T-helper 2 cell treated with Interferon-gamma antibody and Interleukin-4, amounts not matched to agents 5 μg/mL and 100 μg/mL, for 36 hours (primary cell): Measurements from ENCODE around the gene CDY1B.
"Not testable (repeated sequence)": the region's sequence is repeated elsewhere in the genome, so short reads cannot be mapped to it uniquely, and the experiment has no call there.

ENCODE experiments used
- DNase-seq: peaks from one replicate; pipeline ENCODE4 v3.0.0; 2021; ENCODE audit warnings: low spot score
- H3K27ac Mint-ChIP-seq: one replicate; pipeline ENCODE4 v1.8.0; 2021; ENCODE audit warnings: mild to moderate bottlenecking, mixed read lengths
- H3K27me3 Mint-ChIP-seq: one replicate; pipeline ENCODE4 v1.8.0; 2021; ENCODE audit warnings: low read depth, mixed read lengths
- H3K36me3 Mint-ChIP-seq: one replicate; pipeline ENCODE4 v1.8.0; 2021; ENCODE audit warnings: low read depth, mixed read lengths
- H3K4me1 Mint-ChIP-seq: one replicate; pipeline ENCODE4 v1.8.0; 2021; ENCODE audit warnings: low read depth, mixed read lengths
- H3K4me3 Mint-ChIP-seq: one replicate; pipeline ENCODE4 v1.8.0; 2022; ENCODE audit warnings: mild to moderate bottlenecking, moderate library complexity, mixed read lengths
- H3K9me3 Mint-ChIP-seq: one replicate; pipeline ENCODE4 v1.8.0; 2021; ENCODE audit warnings: mixed read lengths

CDY1B gene

GRCh38 chrY:24047919-24048318 lies at the start of gene CDY1B:
CDY1B (minus strand) TSS chrY:24048019; CDS start chrY:24047688, 331 bp downstream.
- not testable (repeated sequence) for H3K36me3 Mint-ChIP-seq, H3K27ac Mint-ChIP-seq, H3K27me3 Mint-ChIP-seq, H3K4me3 Mint-ChIP-seq, H3K4me1 Mint-ChIP-seq, H3K9me3 Mint-ChIP-seq, DNase-seq

GRCh38 chrY:24049525-24049924 lies 1.7 kb upstream of the CDY1B start:
- H3K4me1 Mint-ChIP-seq, H3K4me3 Mint-ChIP-seq, H3K27ac Mint-ChIP-seq, H3K9me3 Mint-ChIP-seq, H3K27me3 Mint-ChIP-seq, DNase-seq, H3K36me3 Mint-ChIP-seq: not testable (repeated sequence)

- H3K36me3 Mint-ChIP-seq, H3K4me3 Mint-ChIP-seq, H3K9me3 Mint-ChIP-seq, H3K27ac Mint-ChIP-seq, DNase-seq, H3K27me3 Mint-ChIP-seq, H3K4me1 Mint-ChIP-seq: not testable (repeated sequence)
Observed at GRCh38 chrY:24043209-24043608, 4.6 kb downstream of the CDY1B start.

- not testable (repeated sequence) for H3K27ac Mint-ChIP-seq, DNase-seq, H3K27me3 Mint-ChIP-seq, H3K4me3 Mint-ChIP-seq, H3K36me3 Mint-ChIP-seq, H3K9me3 Mint-ChIP-seq, H3K4me1 Mint-ChIP-seq
Observed at GRCh38 chrY:24039008-24039718, 8.7 kb downstream of the CDY1B start.

- not testable (repeated sequence) for DNase-seq, H3K36me3 Mint-ChIP-seq, H3K27ac Mint-ChIP-seq, H3K27me3 Mint-ChIP-seq, H3K4me1 Mint-ChIP-seq, H3K9me3 Mint-ChIP-seq, H3K4me3 Mint-ChIP-seq
Observed at GRCh38 chrY:24026212-24027103, 21.4 kb downstream of the CDY1B start.
